ENCODE results near the gene PLXNA4. TPM values are rescaled to one million over a fixed set of nuclear protein-coding genes. Genes with fewer than 3 reads are reported as not detected.

The PLXNA4 gene
- total RNA-seq, 1 donor from 2014 or later = 14.0 TPM

GRCh38 chr7:132456418-132456817 lies 119.9 kb downstream of the PLXNA4 start:
- TF ChIP-seq POLR2A (IDR thresholded peaks at IDR 0.05) = no peak
- no peak for TF ChIP-seq CTCF (IDR thresholded peaks at IDR 0.05)
- no peak for TF ChIP-seq POLR2AphosphoS5 (IDR thresholded peaks at IDR 0.05; ENCODE audit: insufficient read depth in 1 of 2, low read depth in 1 of 2)
- no peaks in the 10 kb centered on the region for H3K4me1 ChIP-seq
- H3K4me3 ChIP-seq = no peak overlapping the region
- DNase-seq (ENCODE audit: extremely low spot score in 2 of 2) = no peak
- no peaks in the 10 kb centered on the region for H3K9me3 ChIP-seq
- no peak overlapping the region for H3K27ac ChIP-seq
- intact Hi-C loops (cut with DNase I) = no loop called here
- no peaks in the 10 kb centered on the region for H3K27me3 ChIP-seq
- H3K36me3 ChIP-seq = no peaks in the 10 kb centered on the region

DNA sequence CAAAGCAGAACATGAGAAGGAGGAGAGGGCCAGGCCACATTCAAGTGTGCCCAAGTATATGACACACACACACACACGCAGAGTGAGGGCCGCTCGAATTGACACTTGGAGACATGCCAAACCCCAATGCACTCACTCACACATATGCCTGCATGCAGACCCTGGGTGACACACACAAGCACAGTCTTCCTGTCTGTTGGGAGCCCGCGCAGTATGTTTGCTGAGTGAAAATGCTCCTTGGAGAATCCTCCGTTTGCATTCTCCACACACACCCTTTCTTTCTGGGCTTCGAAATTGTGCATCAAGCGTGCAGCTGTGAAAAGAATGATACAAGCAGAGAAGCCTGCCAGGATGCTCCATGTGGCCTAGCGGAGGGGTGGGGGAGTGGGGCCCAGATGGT lies 120.9 kb downstream of the PLXNA4 start:
- no peak overlapping the region for H3K27ac ChIP-seq
- H3K36me3 ChIP-seq = no peaks in the 10 kb centered on the region
- no peaks in the 10 kb centered on the region for H3K9me3 ChIP-seq
- H3K4me3 ChIP-seq = no peak overlapping the region
- intact Hi-C loops (cut with DNase I) = no loop called here
- H3K4me1 ChIP-seq = no peaks in the 10 kb centered on the region
- no peak for DNase-seq (ENCODE audit: extremely low spot score in 2 of 2)
- TF ChIP-seq POLR2A (IDR thresholded peaks at IDR 0.05) = no peak
- no peak for TF ChIP-seq CTCF (IDR thresholded peaks at IDR 0.05)
- TF ChIP-seq POLR2AphosphoS5 (IDR thresholded peaks at IDR 0.05; ENCODE audit: insufficient read depth in 1 of 2, low read depth in 1 of 2) = no peak
- no peaks in the 10 kb centered on the region for H3K27me3 ChIP-seq

DNA sequence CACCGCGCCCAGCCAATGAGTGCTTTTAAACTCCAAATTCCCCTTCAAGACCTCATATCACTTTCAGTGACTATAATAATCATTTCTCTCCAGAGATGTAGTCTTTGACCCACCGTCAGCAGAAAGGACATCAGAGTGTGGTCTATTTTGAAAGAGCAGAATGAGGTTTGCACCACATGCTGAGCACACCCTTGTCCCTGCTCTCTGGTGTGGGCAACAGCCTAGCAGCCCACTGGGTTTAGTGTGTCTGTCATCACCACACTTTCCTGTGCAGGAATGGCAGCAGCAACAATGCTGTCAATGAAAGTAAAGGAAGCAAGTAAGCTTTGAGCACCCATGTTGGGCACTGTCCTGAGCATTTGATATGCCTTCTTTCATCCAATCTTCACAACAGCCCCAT lies 122.4 kb downstream of the PLXNA4 start:
- DNase-seq (ENCODE audit: extremely low spot score in 2 of 2) = no peak
- TF ChIP-seq CTCF (IDR thresholded peaks at IDR 0.05) (no peak), POLR2AphosphoS5 (IDR thresholded peaks at IDR 0.05; ENCODE audit: insufficient read depth in 1 of 2, low read depth in 1 of 2) (no peak), POLR2A (IDR thresholded peaks at IDR 0.05) (no peak)
- H3K9me3 ChIP-seq = no peaks in the 10 kb centered on the region
- H3K4me1 ChIP-seq = no peaks in the 10 kb centered on the region
- no peak overlapping the region for H3K4me3 ChIP-seq
- no peaks in the 10 kb centered on the region for H3K27me3 ChIP-seq
- no peak overlapping the region for H3K27ac ChIP-seq
- no peaks in the 10 kb centered on the region for H3K36me3 ChIP-seq
- intact Hi-C loops (cut with DNase I) = no loop called here

DNA sequence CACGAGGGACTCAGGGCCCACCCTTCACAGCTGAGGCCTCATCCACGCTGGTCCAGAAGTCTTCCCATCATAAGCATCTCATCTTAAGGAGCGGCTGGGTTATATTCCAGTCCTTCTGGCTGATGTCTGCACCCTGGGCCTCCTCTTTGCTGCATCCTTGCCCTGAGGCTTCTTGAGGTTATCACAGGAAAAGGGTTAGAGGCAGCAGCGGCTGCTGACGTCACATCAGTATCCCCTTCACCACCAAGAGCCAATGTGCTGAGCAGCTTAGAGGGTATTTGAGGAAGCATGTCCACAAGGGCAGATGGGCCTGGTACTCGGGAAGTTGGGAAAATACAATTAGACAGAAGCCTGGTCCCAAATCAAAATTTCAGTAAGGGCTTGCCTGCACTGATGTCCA lies 125.1 kb downstream of the PLXNA4 start:
- Histone ChIP-seq H3K27me3 (no peaks in the 10 kb centered on the region), H3K9me3 (no peaks in the 10 kb centered on the region), H3K4me1 (no peaks in the 10 kb centered on the region), H3K27ac (no peak overlapping the region), H3K36me3 (no peaks in the 10 kb centered on the region), H3K4me3 (no peak overlapping the region)
- intact Hi-C loops (cut with DNase I) = no loop called here
- TF ChIP-seq CTCF (IDR thresholded peaks at IDR 0.05) (no peak), POLR2A (IDR thresholded peaks at IDR 0.05) (no peak), POLR2AphosphoS5 (IDR thresholded peaks at IDR 0.05; ENCODE audit: insufficient read depth in 1 of 2, low read depth in 1 of 2) (no peak)
- DNase-seq (ENCODE audit: extremely low spot score in 2 of 2) = no peak

DNA sequence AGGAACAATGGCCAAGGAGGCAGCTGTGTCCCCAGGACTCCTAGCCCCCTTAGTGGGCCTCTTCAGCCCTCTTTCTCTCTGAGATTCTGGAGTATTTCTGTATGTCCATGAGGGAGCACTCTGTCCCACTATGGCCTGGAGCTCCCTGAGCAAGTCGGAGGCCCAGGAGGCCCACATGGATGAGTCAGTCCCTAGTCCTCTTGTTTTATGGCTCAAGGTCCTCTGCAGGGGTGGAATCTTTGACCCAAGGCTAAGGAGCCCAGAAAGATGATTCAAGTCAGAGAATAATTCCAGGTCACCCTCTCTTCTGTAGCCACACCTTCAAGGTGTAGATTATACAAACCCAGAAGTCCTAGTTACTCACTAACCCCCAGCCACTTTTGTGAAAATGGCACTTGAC lies 125.6 kb downstream of the PLXNA4 start:
- Histone ChIP-seq H3K9me3 (no peaks in the 10 kb centered on the region), H3K36me3 (no peaks in the 10 kb centered on the region), H3K27me3 (no peaks in the 10 kb centered on the region), H3K4me1 (no peaks in the 10 kb centered on the region), H3K4me3 (no peak overlapping the region), H3K27ac (no peak overlapping the region)
- TF ChIP-seq CTCF (IDR thresholded peaks at IDR 0.05) (no peak), POLR2A (IDR thresholded peaks at IDR 0.05) (no peak), POLR2AphosphoS5 (IDR thresholded peaks at IDR 0.05; ENCODE audit: insufficient read depth in 1 of 2, low read depth in 1 of 2) (no peak)
- DNase-seq (ENCODE audit: extremely low spot score in 2 of 2) = no peak
- intact Hi-C loops (cut with DNase I) = no loop called here

Data from vagina (tissue), 2 donors.